ENCODE measurements around the gene AIFM3. TPM values are rescaled to one million over a fixed set of nuclear protein-coding genes. Genes with fewer than 3 reads are reported as not detected.
"Not testable (repeated sequence)": the region's sequence is repeated elsewhere in the genome, so short reads cannot be mapped to it uniquely, and the experiment has no call there.

AIFM3 gene
- total RNA-seq, 1 experiment from 2014 or later = not detected

DNA sequence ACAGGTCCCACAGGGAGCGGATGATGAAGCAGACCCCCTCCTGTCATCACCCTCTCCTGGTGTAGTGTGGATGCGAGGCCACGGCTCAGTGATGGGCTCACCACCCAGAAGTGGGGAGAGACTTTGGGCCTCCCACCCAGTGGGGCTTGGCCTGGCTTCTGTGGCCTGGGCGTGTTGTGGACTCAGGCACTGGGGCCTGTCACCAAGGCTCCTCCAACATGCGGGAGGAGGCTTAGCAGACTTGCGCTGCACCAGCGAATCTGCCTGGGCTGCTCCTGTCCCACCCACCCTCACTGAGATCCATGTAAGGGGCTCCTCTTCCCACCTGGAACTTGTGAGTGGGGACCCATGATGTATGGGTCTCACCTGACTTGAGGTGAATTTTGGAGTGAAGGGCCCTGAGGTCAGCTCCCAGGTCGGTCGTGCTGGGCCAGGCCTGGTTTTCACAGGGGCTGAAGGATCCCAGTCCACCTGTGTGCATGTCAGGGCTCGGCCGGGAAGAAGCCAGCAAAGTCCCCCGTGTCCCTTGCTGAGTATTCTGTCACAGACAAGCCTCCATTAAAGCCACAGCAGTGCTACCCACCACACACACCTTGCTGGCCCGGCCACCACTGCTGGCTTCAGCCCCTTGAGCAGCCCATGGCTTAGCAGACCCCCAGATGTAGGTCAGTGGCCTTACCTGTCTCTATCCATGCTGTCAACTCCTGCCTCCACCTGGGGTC, 30.6 kb downstream of the AIFM3 start:
- Histone ChIP-seq H3K36me3 (peaks cover 66% of the 10 kb centered on the region), H3K27me3 (replicated peaks) (no peaks in the 10 kb centered on the region), H3K4me1 (replicated peaks) (peaks cover 18% of the 10 kb centered on the region), H3K4me3 (no peak overlapping the region), H3K27ac (no peak overlapping the region), H3K9me3 (replicated peaks) (no peaks in the 10 kb centered on the region)
- DNase-seq (ENCODE audit: low read depth in 1 of 2, low spot score in 2 of 2) = no peak

DNA sequence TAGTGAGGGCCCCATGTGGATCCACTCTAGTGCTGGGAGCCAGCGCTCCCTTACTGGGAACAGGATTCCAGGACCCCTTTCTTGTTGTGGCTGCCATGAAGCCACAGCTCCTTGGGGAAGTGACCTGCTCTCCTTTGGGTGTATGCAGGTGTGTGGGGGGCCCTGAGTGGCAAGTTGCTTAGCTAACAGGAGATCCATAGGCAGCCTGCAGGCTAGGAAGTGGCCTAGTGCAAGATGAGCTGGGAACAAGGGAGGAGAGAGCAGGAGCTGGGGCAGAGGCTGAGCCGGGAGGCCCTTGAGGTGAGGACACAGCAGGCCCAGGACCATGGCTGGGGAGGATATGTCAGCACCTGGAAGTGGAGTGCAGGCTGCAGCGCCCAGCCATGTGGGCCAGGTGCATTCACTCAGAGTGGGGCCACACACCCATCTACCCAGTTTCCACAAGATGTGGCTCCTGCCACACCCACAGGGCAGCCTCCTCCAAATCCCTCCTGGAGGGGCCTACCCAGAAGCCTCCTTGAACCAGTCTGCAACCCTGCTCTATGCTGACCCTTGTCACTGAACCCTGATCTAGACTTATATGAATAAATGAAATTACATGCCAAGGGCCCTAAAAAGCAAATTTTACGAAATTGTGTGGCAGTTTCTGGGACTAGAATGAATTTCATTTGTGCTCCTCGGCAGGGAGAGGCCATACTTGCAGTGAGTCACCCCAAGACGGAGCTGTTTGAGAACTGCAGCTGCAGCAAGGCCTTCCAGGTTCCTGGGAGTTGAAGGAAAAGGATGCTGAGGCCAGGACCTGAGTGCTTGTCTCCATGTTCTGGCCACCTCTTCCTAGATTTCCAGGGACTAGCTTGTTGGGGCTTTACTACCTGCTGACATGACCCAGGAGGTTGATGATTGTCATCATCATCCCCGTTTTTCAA, 31.6 kb downstream of the AIFM3 start:
- DNase-seq (ENCODE audit: low read depth in 1 of 2, low spot score in 2 of 2) = no peak
- Histone ChIP-seq H3K4me1 (replicated peaks) (peaks cover 23% of the 10 kb centered on the region), H3K4me3 (no peak overlapping the region), H3K27ac (no peak overlapping the region), H3K36me3 (peaks cover 62% of the 10 kb centered on the region), H3K27me3 (replicated peaks) (no peaks in the 10 kb centered on the region), H3K9me3 (replicated peaks) (no peaks in the 10 kb centered on the region)

DNA sequence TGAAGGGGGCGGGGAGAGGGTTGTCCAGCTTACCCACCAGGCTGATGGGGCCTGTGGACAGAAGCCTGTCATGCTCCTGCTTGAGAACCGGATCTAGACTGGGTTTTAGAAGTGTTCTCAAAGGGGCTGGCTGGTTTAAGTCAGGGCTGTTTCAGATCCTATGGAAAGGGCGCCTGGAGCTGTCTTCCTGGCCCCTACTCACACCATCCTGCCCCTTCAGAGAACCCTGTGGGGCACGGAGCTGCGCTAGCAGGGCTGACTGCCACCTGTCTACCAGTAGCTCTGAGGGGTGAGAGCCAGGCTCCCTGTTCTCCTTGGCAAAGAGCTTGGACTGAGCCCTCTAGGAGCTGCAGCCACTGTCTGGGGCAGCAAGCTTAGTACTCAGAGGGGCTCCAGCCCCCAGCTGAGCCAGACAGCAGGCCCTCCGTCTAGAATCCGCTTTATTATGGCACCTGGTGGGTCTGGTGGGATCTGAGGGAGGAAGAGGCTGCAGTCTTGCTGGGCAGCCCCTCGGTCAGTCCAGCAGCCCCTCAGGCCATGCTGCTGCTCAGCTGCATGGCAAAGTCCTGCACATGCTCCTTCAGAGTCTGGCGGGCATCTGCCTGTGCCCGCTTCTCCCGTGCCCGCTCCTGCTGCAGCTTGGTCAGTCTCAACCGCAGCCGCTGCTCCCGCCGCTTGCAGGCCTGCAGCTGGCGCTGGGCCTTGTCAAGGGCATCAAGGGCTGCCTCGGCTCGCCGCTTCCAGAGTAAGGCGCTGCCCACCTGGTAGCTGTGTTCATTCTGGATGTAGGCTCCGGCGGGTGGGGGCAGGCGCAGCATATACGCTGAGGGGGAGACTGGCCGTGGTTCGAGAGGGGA, 32.5 kb downstream of the AIFM3 start:
- no peak overlapping the region for H3K4me3 ChIP-seq

DNA sequence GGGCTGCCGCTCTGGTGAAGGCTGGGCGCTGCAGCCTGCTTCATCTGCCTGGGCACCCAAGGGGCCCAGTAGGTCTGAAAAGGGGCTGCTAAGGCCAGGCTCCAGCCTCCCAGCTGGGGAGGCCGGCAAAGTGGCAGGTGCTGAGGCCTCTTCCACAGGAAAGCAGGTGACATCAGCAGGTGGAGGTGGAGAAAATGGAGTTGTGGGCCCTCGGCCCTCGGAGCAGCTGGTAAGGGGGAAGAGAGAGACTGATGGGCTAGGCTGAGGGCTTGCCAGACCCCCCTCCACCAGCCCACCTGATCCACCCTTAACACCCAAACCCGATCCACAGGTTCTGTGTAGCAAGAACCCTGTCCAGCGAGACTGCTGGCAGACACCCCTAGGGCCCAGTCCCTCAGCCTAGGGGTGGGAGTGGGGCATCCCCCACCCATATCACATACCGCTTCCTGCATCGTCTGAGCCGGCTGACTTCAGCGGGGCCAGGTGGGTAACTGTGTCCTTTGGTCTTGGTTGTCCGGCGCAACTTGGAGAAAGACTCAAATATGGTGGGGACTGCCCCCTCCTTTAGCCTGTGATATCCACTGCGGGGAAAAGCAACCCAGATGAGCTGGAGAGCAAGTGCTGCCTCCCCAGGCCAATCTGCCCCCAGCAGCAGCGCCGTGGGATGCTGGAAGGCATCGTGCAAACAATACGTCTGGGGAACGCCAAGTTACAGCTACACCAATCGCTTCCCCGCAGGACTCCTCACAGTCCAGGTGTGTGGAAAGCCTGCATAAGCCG, 33.3 kb downstream of the AIFM3 start:
- Histone ChIP-seq H3K4me3 (peak overlapping the region; percentile 72), H3K27ac (no peak overlapping the region), H3K9me3 (replicated peaks) (no peaks in the 10 kb centered on the region), H3K4me1 (replicated peaks) (peaks cover 23% of the 10 kb centered on the region), H3K27me3 (replicated peaks) (no peaks in the 10 kb centered on the region), H3K36me3 (peaks cover 56% of the 10 kb centered on the region)
- DNase-seq (ENCODE audit: low read depth in 1 of 2, low spot score in 2 of 2) = peak in 1 of 2 experiments; percentile 10

More for the DNA sequence above, 32.5 kb downstream of the AIFM3 start:
- peaks cover 62% of the 10 kb centered on the region for H3K36me3 ChIP-seq
- DNase-seq (ENCODE audit: low read depth in 1 of 2, low spot score in 2 of 2) = no peak
- no peak overlapping the region for H3K27ac ChIP-seq
- H3K9me3 ChIP-seq (replicated peaks) = no peaks in the 10 kb centered on the region
- peaks cover 23% of the 10 kb centered on the region for H3K4me1 ChIP-seq (replicated peaks)
- no peaks in the 10 kb centered on the region for H3K27me3 ChIP-seq (replicated peaks)

DNA sequence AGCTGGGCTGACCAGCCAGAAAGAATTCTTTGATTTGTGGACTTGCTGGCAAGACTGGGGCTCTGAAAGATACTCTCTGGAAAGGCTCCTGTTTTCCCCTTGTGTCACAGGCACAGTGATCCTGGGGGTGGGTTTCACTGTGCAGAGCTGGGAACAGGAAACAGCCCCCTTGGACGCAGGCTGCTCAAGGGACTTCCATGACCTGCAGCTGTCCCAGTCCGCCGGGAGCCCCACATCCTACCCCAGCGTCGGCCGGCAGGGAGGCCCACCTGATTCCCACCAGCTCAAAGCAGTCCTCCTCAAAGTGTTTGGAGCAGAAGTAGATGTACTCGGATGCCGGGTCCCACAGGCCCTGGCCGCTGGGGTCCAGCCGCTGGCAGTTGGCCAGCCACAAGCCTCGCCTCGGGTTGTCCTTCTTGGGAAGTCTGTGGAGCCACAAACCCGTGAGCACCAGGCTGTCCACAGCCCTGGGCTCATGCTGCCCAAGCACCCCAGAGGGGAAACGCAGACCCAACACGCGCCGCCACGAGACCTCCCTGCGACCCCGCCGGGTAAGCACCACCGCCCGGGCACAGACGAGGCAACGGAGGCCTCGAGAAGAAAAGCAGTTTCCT, 34.0 kb downstream of the AIFM3 start:
- H3K9me3 ChIP-seq (replicated peaks) = no peaks in the 10 kb centered on the region
- no peak for DNase-seq (ENCODE audit: low read depth in 1 of 2, low spot score in 2 of 2)
- H3K4me3 ChIP-seq = peak overlapping the region; percentile 72
- H3K4me1 ChIP-seq (replicated peaks) = peaks cover 23% of the 10 kb centered on the region
- peak overlapping the region; percentile 97 for H3K27ac ChIP-seq
- peaks cover 55% of the 10 kb centered on the region for H3K36me3 ChIP-seq
- H3K27me3 ChIP-seq (replicated peaks) = no peaks in the 10 kb centered on the region

DNA sequence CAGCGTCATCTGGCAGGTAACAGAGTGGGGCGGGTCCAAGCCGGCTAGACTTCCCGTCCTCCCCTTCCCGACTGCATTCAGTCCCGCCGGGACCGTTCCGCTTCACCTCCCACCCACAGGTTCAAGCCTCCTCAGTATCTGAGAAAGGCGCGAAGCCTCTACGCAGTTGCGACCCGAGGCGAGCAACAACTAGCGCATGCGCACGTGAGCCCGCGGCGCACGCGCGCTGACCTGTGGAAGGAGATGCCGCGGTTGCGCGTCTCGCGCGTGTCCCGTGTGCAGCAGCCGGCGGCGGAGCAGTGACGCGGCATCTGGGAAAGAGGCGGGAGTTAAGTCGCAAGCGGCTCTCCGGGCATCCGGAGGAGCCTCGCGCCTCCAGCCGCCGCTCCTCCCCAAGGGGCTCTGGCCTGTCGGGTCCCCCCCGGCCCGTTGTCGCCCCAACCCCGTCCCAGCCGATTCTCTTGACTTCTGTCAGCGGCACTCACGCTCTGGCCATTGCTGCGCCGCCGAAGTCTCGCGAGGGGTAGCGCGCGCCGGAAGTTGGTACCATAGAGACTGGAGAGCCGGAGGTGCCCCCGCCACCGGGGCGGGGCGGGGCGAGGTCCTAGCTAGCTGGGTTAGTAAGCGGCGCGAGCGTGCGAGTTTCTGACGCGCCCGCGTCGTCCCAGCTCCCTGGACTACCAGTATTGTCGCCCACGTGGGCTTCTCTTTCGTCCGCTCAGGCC, 34.7 kb downstream of the AIFM3 start, which contains the start of gene THAP7:
Gene THAP7 (minus strand): TSS at position 518 of the 725 bp plus-strand sequence. CDS start 207 bp downstream, at position 311.
- Histone ChIP-seq H3K9me3 (replicated peaks) (no peaks in the 10 kb centered on the region), H3K27me3 (replicated peaks) (no peaks in the 10 kb centered on the region), H3K4me1 (replicated peaks) (peaks cover 23% of the 10 kb centered on the region), H3K4me3 (peak within 1 kb of the TSS; percentile 72), H3K36me3 (peaks cover 50% of the 10 kb centered on the region), H3K27ac (peak within 1 kb of the TSS; percentile 97)
- peak; percentile 97 to 98 for DNase-seq (ENCODE audit: low read depth in 1 of 2, low spot score in 2 of 2)

DNA sequence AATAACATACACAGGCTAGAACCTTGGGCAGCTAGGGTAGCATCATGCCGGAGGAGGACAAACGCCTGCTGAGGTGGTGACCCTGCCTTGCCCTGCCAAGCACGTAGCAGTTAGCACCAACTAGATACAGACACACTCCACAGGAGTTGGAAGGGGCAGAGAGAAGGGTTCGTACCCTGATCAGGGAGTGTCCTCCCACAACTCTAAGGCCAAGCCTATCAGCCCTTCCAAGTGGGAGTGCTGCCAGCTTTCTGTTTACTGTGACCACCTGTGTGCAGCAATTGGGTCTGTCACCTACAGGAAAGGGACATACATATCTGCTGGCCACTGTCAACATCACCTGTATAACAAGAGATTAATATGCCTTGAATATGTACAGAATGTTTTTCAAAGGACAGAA, 36.7 kb downstream of the AIFM3 start:
- H3K4me1 ChIP-seq (replicated peaks) = peaks cover 23% of the 10 kb centered on the region
- no peak overlapping the region for H3K4me3 ChIP-seq
- DNase-seq (ENCODE audit: low read depth in 1 of 2, low spot score in 2 of 2) = no peak
- no peaks in the 10 kb centered on the region for H3K9me3 ChIP-seq (replicated peaks)
- H3K27ac ChIP-seq = no peak overlapping the region
- peaks cover 29% of the 10 kb centered on the region for H3K36me3 ChIP-seq
- H3K27me3 ChIP-seq (replicated peaks) = no peaks in the 10 kb centered on the region

DNA sequence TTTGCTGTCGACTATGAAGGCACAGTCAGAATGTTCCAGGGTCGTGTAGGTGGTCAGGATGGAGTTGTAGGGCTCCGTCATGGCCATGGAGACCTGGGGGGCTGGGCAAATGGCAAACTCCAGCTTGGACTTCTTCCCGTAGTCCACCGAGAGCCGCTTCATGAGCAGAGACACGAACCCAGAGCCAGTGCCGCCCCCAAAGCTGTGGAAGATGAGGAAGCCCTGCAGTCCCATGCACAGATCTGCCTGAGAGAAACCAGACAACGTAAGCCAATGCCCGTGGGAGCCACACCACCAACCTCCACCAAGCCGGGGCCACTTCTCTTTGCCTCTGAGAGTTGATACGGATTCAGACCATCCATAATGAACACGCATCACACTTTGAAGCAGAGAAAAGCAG, 42.2 kb downstream of the AIFM3 start:
- DNase-seq (ENCODE audit: low read depth in 1 of 2, low spot score in 2 of 2); H3K27ac ChIP-seq; H3K27me3 ChIP-seq (replicated peaks); H3K4me1 ChIP-seq (replicated peaks); H3K4me3 ChIP-seq; H3K36me3 ChIP-seq; H3K9me3 ChIP-seq (replicated peaks): not testable (repeated sequence)

DNA sequence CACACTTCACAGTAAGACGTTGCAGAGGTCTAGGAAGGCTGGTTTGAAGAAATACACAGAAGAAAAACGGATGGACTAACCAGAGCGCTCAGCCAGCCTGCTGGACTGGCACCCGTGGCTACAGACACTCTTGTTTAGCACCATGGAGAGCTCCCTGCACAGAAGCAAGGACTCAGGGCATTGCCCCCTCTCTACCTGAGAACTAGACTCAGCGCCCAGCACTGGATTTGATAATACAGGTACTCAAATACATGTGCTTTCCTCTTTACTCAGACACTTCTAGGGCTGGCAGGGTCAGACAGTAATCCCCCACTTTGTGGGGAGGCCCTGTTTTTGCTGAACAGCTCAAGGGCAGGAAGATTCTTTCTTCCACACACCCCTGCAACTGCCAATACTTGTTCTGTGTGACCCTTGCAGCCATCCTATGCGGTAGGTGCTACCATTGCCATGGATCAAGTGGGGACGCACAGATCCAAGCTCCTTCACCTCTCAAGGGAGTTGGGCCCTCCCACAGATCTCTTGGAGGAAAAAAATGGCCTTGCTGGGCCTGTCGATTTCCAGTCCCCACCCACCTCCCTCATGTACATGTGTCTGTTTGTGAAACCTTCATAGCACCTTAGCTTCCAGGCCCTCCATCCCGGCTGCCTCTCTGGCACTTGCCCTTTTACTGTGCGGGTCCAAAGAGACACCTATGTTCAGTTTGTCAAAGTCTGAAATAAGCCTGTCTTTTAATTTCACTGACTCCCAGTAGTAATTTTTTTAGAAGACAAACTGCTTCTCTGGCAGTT, 42.8 kb downstream of the AIFM3 start:
- DNase-seq (ENCODE audit: low read depth in 1 of 2, low spot score in 2 of 2) = peak in 1 of 2 experiments; percentile 25
- no peaks in the 10 kb centered on the region for H3K36me3 ChIP-seq
- no peaks in the 10 kb centered on the region for H3K9me3 ChIP-seq (replicated peaks)
- no peaks in the 10 kb centered on the region for H3K27me3 ChIP-seq (replicated peaks)
- no peak overlapping the region for H3K27ac ChIP-seq
- H3K4me1 ChIP-seq (replicated peaks) = peaks cover 14% of the 10 kb centered on the region
- no peak overlapping the region for H3K4me3 ChIP-seq

DNA sequence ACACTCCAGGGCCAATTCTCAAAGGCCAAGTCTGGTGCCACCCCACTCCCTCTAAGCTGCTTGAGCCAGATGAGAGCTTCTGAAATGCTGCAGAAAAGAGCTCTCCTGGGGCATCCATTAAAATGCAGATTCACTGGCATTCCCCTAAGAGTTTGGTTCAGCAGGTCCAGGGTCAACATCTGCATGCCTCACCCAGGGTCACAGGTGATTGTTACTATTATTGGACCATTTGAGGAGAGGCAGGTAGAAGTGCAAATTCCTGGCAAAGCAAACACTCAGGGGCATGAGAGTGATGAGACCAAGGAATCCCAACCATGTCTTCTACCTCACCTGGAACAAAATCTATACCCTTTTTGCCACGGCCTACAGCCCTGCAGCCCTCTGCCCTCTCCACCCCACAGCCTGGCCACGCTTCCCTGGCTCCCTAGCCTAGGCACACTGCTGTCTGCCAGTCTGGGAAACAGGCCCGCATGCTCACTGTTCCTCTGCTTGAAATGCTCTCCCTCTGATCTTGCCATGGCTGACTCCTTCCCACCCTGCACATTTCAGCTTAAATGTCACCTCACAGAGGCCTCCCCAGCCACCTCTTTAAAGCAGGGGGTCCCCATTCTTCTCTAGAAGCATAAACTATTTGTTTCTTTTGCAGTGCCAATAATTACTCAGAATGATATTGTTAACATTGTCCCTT, 43.5 kb downstream of the AIFM3 start:
- H3K4me1 ChIP-seq (replicated peaks) = peaks cover 21% of the 10 kb centered on the region
- no peaks in the 10 kb centered on the region for H3K9me3 ChIP-seq (replicated peaks)
- no peaks in the 10 kb centered on the region for H3K36me3 ChIP-seq
- DNase-seq (ENCODE audit: low read depth in 1 of 2, low spot score in 2 of 2) = no peak
- H3K27me3 ChIP-seq (replicated peaks) = no peaks in the 10 kb centered on the region
- H3K4me3 ChIP-seq = no peak overlapping the region
- no peak overlapping the region for H3K27ac ChIP-seq

All from SJSA1 (cell line).